IMR-90 (cell line): ENCODE measurements around the gene LY9.

ENCODE experiments used
- CEBPB ChIP-seq: IDR thresholded peaks from 2 replicates; pipeline ENCODE4 v1.6.1; 2012; ENCODE audit warnings: low read depth, low read length, improper control_type of control experiment
- FOS ChIP-seq: fragments of 150-350 bp; IDR thresholded peaks from 2 replicates; pipeline ENCODE4 v1.6.1; 2016; ENCODE audit warnings: low read depth, low read length
- POLR2A ChIP-seq: IDR thresholded peaks from 2 replicates; pipeline ENCODE4 v1.6.1; 2012; ENCODE audit warnings: mild to moderate bottlenecking, low read depth, low read length
- RAD21 ChIP-seq: IDR thresholded peaks from 2 replicates; pipeline ENCODE4 v1.6.1; 2012; ENCODE audit warnings: low read length, improper control_type of control experiment
- RCOR1 ChIP-seq: IDR thresholded peaks from 2 replicates; pipeline ENCODE4 v1.6.1; 2012; ENCODE audit warnings: mild to moderate bottlenecking, low read length, improper control_type of control experiment; ENCODE audit not compliant: insufficient replicate concordance
- TF ChIP-seq, protein P1 (sequence below): conservative IDR thresholded peaks from 2 replicates; pipeline ENCODE4 v1.5.1; 2012; ENCODE audit warnings: mild to moderate bottlenecking, low read depth, low read length, improper control_type of control experiment

- TF ChIP-seq, protein P1, sequence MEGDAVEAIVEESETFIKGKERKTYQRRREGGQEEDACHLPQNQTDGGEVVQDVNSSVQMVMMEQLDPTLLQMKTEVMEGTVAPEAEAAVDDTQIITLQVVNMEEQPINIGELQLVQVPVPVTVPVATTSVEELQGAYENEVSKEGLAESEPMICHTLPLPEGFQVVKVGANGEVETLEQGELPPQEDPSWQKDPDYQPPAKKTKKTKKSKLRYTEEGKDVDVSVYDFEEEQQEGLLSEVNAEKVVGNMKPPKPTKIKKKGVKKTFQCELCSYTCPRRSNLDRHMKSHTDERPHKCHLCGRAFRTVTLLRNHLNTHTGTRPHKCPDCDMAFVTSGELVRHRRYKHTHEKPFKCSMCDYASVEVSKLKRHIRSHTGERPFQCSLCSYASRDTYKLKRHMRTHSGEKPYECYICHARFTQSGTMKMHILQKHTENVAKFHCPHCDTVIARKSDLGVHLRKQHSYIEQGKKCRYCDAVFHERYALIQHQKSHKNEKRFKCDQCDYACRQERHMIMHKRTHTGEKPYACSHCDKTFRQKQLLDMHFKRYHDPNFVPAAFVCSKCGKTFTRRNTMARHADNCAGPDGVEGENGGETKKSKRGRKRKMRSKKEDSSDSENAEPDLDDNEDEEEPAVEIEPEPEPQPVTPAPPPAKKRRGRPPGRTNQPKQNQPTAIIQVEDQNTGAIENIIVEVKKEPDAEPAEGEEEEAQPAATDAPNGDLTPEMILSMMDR = no peak
- TF ChIP-seq POLR2A (no peak), RCOR1 (no peak), CEBPB (no peak), FOS (no peak), RAD21 (no peak)
Measured at GRCh38 chr1:160808289-160808688, 12.3 kb downstream of the LY9 start.
